Keratinocyte (primary cell): Measurements from ENCODE around the gene PATZ1.

ENCODE experiments used
- CTCF ChIP-seq, 3 experiments: IDR thresholded peaks in 1 of 3; conservative IDR thresholded peaks in 1 of 3; optimal IDR thresholded peaks in 1 of 3; 2 replicates in 2 of 3; 3 replicates in 1 of 3; pipeline versions ENCODE3 to v1.5.1; 2011; ENCODE audit warnings: low read length in 3 of 3, mild to moderate bottlenecking in 3 of 3, moderate library complexity in 2 of 3, control low read depth in 1 of 3, inconsistent platforms in 1 of 3; ENCODE audit not compliant: insufficient read depth in 2 of 3; ENCODE audit errors: extremely low read depth in 1 of 3
- EZH2 ChIP-seq: IDR thresholded peaks from one replicate; pipeline ENCODE4 v1.6.1; 2012; ENCODE audit warnings: inconsistent platforms, mild to moderate bottlenecking, low read length, moderate library complexity

DNA sequence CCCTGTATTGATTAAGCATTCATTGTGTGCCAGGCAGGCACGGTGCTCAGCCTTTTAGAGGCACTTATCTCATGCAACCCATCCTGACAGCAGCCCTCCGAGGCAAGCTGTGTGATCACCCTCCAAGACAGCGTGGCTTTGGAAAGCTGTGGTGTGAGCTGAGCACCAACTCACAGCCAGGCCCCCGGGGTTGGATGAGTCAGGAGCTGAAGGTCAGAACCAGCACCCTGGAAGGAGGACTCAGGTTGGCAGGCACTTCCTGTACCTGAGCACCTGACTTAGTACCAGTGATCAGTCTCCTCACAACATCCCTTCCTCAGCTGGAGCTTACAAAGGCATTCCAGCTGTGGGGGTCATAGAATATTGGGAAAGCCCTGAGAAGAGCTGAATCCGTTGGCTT lies 9.0 kb downstream of the PATZ1 start:
- no peak for TF ChIP-seq CTCF (optimal IDR thresholded peaks at IDR 0.05 in 1 of 3, IDR thresholded peaks at IDR 0.05 in 1 of 3, conservative IDR thresholded peaks at IDR 0.05 in 1 of 3; ENCODE audit: extremely low read depth in 1 of 3, insufficient read depth in 2 of 3, low read length in 3 of 3)
- TF ChIP-seq EZH2, result no peak
